HG03103 (cell line): ENCODE measurements around the gene KCTD10.

Source experiments
- ATAC-seq: cut with Tn5 transposase; IDR thresholded peaks from one replicate; pipeline ENCODE4 v1.9.1; 2021; ENCODE audit warnings: low read depth; ENCODE audit not compliant: unreplicated experiment

The KCTD10 gene

GRCh38 chr12:109495012-109495411, 17.9 kb upstream of the KCTD10 start:
- no peak for ATAC-seq

GRCh38 chr12:109494348-109494881, 17.3 kb upstream of the KCTD10 start:
- ATAC-seq = no peak

GRCh38 chr12:109493938-109494337, 16.8 kb upstream of the KCTD10 start:
- no peak for ATAC-seq

GRCh38 chr12:109493090-109493489, 16.0 kb upstream of the KCTD10 start:
- no peak for ATAC-seq

- ATAC-seq = no peak
Measured at GRCh38 chr12:109492371-109492770, 15.3 kb upstream of the KCTD10 start.

GRCh38 chr12:109491671-109492070, 14.6 kb upstream of the KCTD10 start:
- ATAC-seq = no peak

- ATAC-seq = no peak
Measured at GRCh38 chr12:109489955-109490565, 13.0 kb upstream of the KCTD10 start.

- ATAC-seq = no peak
Measured at GRCh38 chr12:109489016-109489954, 12.2 kb upstream of the KCTD10 start.

- ATAC-seq = no peak
Measured at GRCh38 chr12:109488051-109488665, 11.1 kb upstream of the KCTD10 start.

- no peak for ATAC-seq
Measured at GRCh38 chr12:109487181-109488050, 10.3 kb upstream of the KCTD10 start.

- no peak for ATAC-seq
Measured at GRCh38 chr12:109485201-109485600, 8.1 kb upstream of the KCTD10 start.

GRCh38 chr12:109483346-109483745, 6.2 kb upstream of the KCTD10 start:
- ATAC-seq = no peak

- no peak for ATAC-seq
Measured at GRCh38 chr12:109482894-109483293, 5.8 kb upstream of the KCTD10 start.

- ATAC-seq = no peak
Measured at GRCh38 chr12:109482491-109482890, 5.4 kb upstream of the KCTD10 start.

GRCh38 chr12:109481863-109482262, 4.8 kb upstream of the KCTD10 start:
- no peak for ATAC-seq

GRCh38 chr12:109480356-109480755, 3.3 kb upstream of the KCTD10 start:
- no peak for ATAC-seq

GRCh38 chr12:109479761-109480160, 2.7 kb upstream of the KCTD10 start:
- ATAC-seq = no peak

- ATAC-seq = no peak
Measured at GRCh38 chr12:109477963-109478315, 839 bp upstream of the KCTD10 start.

GRCh38 chr12:109476807-109477184, 304 bp downstream of the KCTD10 start:
- no peak for ATAC-seq

- ATAC-seq = no peak
Measured at GRCh38 chr12:109475993-109476806, 900 bp downstream of the KCTD10 start.
